ENCODE results near the gene MTMR8. TPM values are rescaled to one million over a fixed set of nuclear protein-coding genes. Genes with fewer than 3 reads are reported as not detected.

Gene MTMR8
- total and polyA plus RNA-seq, 9 of the 15 experiments (the other 6 are each of a cell fraction or from before 2014, with no cell fraction given) = 1.8 to 5.5 (median 3.0) TPM

GRCh38 chrX:64342811-64343210, 52.4 kb downstream of the MTMR8 start:
- no peak for TF ChIP-seq ZNF668 (CRISPR knock-in tag; IDR thresholded peaks at IDR 0.05)
- TF ChIP-seq C11orf30 (IDR thresholded peaks at IDR 0.05; ENCODE audit: low read depth) = peak; percentile 87
- peak; percentile 93 for TF ChIP-seq ZNF316 (IDR thresholded peaks at IDR 0.05)
- peak; percentile 86 for TF ChIP-seq MAFK (IDR thresholded peaks at IDR 0.05; ENCODE audit: low read length)
- TF ChIP-seq MAFG (tag; conservative IDR thresholded peaks at IDR 0.05) = peak; percentile 81
- no peak for TF ChIP-seq CBX3 (IDR thresholded peaks at IDR 0.05; ENCODE audit: borderline replicate concordance in 1 of 2, low read length in 2 of 2)
- TF ChIP-seq MAFF (IDR thresholded peaks at IDR 0.05; ENCODE audit: low read length) = peak; percentile 86
- TF ChIP-seq ZNF740 (CRISPR knock-in tag; IDR thresholded peaks at IDR 0.05) = no peak
- no peak for TF ChIP-seq ZNF740 (tag; IDR thresholded peaks at IDR 0.05)
- Histone ChIP-seq H4K20me1 (replicated peaks; ENCODE audit: control insufficient read depth, insufficient read depth, low read length) (no peaks in the 10 kb centered on the region), H3K79me2 (ENCODE audit: control insufficient read depth, insufficient read depth, low read length) (no peaks in the 10 kb centered on the region), H3K4me1 (replicated peaks in 1 of 2; ENCODE audit: control insufficient read depth in 2 of 2, insufficient read depth in 2 of 2, low read length in 2 of 2) (no peaks in the 10 kb centered on the region), H3K4me2 (ENCODE audit: insufficient read depth, low read length) (no peak overlapping the region), H2AFZ (ENCODE audit: low read depth, low read length) (no peak overlapping the region), H3K4me3 (no peak overlapping the region), H3K9me1 (ENCODE audit: control insufficient read depth, insufficient read depth, low read length) (no peaks in the 10 kb centered on the region), H3K9ac (ENCODE audit: insufficient read depth in 1 of 2, low read depth in 2 of 2, low read length in 2 of 2) (no peak overlapping the region), H3K36me3 (ENCODE audit: control insufficient read depth, insufficient read depth, low read length) (no peaks in the 10 kb centered on the region), H3K9me3 (replicated peaks; ENCODE audit: control insufficient read depth, insufficient read depth, low read depth, low read length) (no peaks in the 10 kb centered on the region), H3K27ac (ENCODE audit: extremely low read depth, low read depth, low read length) (no peak overlapping the region), H3K27me3 (ENCODE audit: control insufficient read depth in 2 of 2, insufficient read depth in 2 of 2, low read length in 2 of 2) (no peaks in the 10 kb centered on the region)
- POLR2A ChIA-PET = no interaction called here
- intact Hi-C loops (cut with micrococcal nuclease) (no loop called here), in situ Hi-C loops (cut with MboI) (no loop called here)
- BruUV-seq (replicated peaks) = no TSS peak
- FAIRE-seq = no peak
- WGBS (ENCODE audit: insufficient coverage, low coverage, missing lambda C conversion rate) = 0% methylated on average over 1 of the region's 1 CpG
- CTCF ChIA-PET (ENCODE audit: low intra/inter-chr PET ratio) = no interaction called here
- no peak for ATAC-seq
- no peak for DNase-seq (ENCODE audit: extremely low read depth in 1 of 4, low spot score in 3 of 4)

All from K562 (cell line).